Measurements from ENCODE around the gene HEXIM2. TPM values are rescaled to one million over a fixed set of nuclear protein-coding genes. Genes with fewer than 3 reads are reported as not detected.

HEXIM2 gene, protein sequence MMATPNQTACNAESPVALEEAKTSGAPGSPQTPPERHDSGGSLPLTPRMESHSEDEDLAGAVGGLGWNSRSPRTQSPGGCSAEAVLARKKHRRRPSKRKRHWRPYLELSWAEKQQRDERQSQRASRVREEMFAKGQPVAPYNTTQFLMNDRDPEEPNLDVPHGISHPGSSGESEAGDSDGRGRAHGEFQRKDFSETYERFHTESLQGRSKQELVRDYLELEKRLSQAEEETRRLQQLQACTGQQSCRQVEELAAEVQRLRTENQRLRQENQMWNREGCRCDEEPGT
- 3.0 and 6.1 TPM in 2 replicates for total RNA-seq

- DNase-seq (ENCODE audit: low read depth), result peak; percentile 99
- TF ChIP-seq, protein P1, sequence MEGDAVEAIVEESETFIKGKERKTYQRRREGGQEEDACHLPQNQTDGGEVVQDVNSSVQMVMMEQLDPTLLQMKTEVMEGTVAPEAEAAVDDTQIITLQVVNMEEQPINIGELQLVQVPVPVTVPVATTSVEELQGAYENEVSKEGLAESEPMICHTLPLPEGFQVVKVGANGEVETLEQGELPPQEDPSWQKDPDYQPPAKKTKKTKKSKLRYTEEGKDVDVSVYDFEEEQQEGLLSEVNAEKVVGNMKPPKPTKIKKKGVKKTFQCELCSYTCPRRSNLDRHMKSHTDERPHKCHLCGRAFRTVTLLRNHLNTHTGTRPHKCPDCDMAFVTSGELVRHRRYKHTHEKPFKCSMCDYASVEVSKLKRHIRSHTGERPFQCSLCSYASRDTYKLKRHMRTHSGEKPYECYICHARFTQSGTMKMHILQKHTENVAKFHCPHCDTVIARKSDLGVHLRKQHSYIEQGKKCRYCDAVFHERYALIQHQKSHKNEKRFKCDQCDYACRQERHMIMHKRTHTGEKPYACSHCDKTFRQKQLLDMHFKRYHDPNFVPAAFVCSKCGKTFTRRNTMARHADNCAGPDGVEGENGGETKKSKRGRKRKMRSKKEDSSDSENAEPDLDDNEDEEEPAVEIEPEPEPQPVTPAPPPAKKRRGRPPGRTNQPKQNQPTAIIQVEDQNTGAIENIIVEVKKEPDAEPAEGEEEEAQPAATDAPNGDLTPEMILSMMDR (conservative IDR thresholded peaks at IDR 0.05; ENCODE audit: low read depth, low read length), result no peak
- H3K4me3 ChIP-seq (ENCODE audit: low read depth, low read length), result peak within 1 kb of the TSS; percentile 99
These were observed at the start of gene HEXIM2 for GRCh38 chr17:45161288-45162024. Gene HEXIM2 (plus strand): TSS chr17:45161875. CDS start chr17:45162794, 919 bp downstream.

DNA sequence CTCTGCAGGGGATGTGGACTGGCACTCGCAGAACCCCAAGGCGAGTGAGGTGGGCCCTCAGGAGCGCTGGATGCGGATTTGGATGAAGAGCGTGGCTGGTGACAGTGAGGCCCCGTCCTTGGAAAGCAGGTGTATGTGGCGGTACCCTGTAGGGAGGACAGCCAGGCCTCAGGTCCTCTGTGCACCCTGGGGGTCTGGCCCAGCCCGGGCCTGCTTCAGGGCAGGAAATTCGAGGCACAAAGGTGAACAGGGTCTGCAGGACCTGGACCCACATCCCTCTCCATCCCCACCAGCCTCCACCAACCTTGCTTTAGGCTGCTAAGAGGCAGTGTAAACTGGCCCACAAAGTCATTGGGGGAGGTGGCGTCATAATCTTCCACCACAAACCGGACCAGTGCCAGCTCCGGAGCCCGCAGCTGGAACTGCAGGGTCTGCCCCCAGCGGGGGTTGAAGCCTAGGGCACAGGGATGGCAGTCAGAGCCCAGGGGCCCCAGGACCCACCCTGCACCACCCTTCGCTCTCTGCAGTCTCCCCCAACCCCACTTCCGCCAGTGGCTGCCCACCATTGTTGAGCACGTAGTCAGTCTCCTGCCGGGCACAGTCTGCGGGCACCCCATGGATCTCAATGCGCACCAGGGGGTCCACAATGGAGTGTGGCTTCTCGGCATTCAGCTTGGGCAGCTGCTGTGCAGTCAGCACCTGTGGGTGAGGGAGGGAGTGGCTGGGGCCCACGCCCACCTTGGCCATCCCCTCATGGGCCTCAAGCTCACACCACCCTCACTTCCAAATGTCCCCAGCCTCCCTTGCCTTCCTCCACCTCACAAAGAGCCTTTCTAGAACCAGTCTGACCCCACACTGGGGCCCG lies 48.9 kb upstream of the HEXIM2 start:
- H3K4me3 ChIP-seq (ENCODE audit: low read depth, low read length), result no peak overlapping the region
- TF ChIP-seq, protein P1 (conservative IDR thresholded peaks at IDR 0.05; ENCODE audit: low read depth, low read length), result no peak
- DNase-seq (ENCODE audit: low read depth), result no peak

DNA sequence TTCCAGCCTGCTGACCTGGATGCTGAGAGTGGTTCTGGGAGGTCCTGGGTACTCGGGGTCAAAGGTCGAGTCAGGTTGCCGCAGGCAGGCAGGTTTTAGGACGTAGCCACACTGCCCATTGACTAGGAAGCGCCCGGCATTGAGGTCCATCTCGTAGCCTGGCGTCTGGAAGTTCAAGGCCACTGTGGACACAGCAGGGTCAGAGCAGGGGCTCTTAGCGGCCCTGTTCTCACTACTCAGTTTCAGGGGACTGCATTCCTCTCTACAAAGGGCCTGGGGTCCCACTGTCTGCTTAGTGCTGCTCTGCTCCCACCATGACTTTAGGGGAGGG lies 48.3 kb upstream of the HEXIM2 start:
- no peak overlapping the region for H3K4me3 ChIP-seq (ENCODE audit: low read depth, low read length)
- DNase-seq (ENCODE audit: low read depth), result no peak
- TF ChIP-seq, protein P1 (conservative IDR thresholded peaks at IDR 0.05; ENCODE audit: low read depth, low read length), result no peak

GRCh38 chr17:45114117-45114932 lies 47.4 kb upstream of the HEXIM2 start:
- H3K4me3 ChIP-seq (ENCODE audit: low read depth, low read length), result no peak overlapping the region
- no peak for DNase-seq (ENCODE audit: low read depth)
- TF ChIP-seq, protein P1 (conservative IDR thresholded peaks at IDR 0.05; ENCODE audit: low read depth, low read length), result no peak

GRCh38 chr17:45115015-45115625 lies 46.6 kb upstream of the HEXIM2 start:
- TF ChIP-seq, protein P1 (conservative IDR thresholded peaks at IDR 0.05; ENCODE audit: low read depth, low read length), result no peak
- H3K4me3 ChIP-seq (ENCODE audit: low read depth, low read length), result no peak overlapping the region
- DNase-seq (ENCODE audit: low read depth), result no peak

DNA sequence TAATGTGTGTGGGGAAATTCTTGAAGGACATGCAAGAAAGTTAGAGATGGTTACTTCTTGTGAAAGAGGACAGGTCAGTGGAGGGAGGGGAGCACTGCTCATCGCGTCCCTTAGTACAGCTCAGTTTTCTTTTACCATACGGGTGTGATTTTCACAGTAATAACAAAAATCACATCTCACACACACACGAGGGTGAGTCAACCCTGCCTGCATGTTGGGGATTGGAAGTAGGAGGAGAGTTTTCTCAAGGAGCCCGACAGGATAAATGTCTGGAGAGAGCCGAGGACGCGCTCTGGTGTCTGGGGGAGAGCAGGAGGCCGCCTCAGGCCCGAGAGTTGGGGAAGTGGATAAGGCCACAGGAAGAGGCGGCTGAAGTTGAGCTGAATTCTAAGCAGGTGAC lies 45.8 kb upstream of the HEXIM2 start:
- H3K4me3 ChIP-seq (ENCODE audit: low read depth, low read length), result no peak overlapping the region
- DNase-seq (ENCODE audit: low read depth), result no peak
- TF ChIP-seq, protein P1 (conservative IDR thresholded peaks at IDR 0.05; ENCODE audit: low read depth, low read length), result no peak
